ENCODE results near the gene DDX59. TPM values are rescaled to one million over a fixed set of nuclear protein-coding genes. Genes with fewer than 3 reads are reported as not detected.
"Not testable (repeated sequence)": the region's sequence is repeated elsewhere in the genome, so short reads cannot be mapped to it uniquely, and the experiment has no call there.

DDX59 gene
- total RNA-seq, 1 donor from 2014 or later = 25.3 TPM

DNA sequence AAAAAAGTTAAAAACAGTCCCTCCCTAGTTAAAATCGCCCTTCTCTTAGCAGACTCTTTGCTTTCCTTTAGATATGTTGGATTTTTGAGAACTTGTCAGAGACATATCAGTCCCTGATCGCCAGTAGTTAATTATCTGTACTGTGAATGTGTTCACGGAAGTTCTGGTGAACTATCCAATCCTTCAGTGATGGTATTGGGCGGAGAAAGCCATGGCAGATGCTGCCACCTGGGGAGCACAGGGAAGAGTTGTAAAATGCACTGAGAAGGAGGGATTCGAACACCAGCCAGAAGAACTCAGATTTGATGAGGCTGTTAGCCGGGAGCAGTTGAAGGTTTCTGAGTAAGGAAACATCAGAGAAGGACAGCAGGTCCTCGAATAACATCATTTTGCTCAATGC lies 31.6 kb downstream of the DDX59 start:
- Mint-ChIP-seq H3K9me3 (no peaks in the 10 kb centered on the region), H3K36me3 (peaks cover 8% of the 10 kb centered on the region)
- TF ChIP-seq, protein P1, sequence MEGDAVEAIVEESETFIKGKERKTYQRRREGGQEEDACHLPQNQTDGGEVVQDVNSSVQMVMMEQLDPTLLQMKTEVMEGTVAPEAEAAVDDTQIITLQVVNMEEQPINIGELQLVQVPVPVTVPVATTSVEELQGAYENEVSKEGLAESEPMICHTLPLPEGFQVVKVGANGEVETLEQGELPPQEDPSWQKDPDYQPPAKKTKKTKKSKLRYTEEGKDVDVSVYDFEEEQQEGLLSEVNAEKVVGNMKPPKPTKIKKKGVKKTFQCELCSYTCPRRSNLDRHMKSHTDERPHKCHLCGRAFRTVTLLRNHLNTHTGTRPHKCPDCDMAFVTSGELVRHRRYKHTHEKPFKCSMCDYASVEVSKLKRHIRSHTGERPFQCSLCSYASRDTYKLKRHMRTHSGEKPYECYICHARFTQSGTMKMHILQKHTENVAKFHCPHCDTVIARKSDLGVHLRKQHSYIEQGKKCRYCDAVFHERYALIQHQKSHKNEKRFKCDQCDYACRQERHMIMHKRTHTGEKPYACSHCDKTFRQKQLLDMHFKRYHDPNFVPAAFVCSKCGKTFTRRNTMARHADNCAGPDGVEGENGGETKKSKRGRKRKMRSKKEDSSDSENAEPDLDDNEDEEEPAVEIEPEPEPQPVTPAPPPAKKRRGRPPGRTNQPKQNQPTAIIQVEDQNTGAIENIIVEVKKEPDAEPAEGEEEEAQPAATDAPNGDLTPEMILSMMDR (IDR thresholded peaks at IDR 0.05; ENCODE audit: unreplicated experiment) = no peak

DNA sequence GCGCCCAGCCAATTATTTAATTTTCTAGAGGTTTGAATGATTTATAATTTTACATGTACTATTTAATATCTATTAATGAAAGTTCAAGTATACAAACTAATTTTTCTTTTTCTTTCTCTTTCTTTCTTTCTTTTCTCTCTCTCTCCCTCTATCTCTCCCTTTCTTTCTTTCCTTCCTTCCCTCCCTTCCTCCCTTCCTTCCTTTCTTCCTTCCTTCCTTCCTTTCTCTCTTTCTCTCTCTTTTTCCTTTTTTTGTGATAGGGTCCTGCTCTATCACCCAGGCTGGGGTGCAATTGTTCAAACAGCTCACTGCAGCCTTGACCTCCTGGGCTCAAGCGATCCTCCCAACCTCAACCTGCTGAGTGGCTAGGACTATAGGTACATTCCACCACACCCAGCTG lies 33.0 kb downstream of the DDX59 start:
- H3K4me3 Mint-ChIP-seq = no peak overlapping the region
- H3K4me1 Mint-ChIP-seq = peaks cover 13% of the 10 kb centered on the region
- no peaks in the 10 kb centered on the region for H3K9me3 Mint-ChIP-seq
- no peak overlapping the region for H3K27ac Mint-ChIP-seq
- no peak for DNase-seq (ENCODE audit: low spot score in 2 of 2, unreplicated experiment in 2 of 2)
- peaks cover 8% of the 10 kb centered on the region for H3K36me3 Mint-ChIP-seq
- TF ChIP-seq, protein P1 (IDR thresholded peaks at IDR 0.05; ENCODE audit: unreplicated experiment) = no peak
- H3K27me3 Mint-ChIP-seq (ENCODE audit: low read depth) = no peaks in the 10 kb centered on the region

More for the DNA sequence above, 31.6 kb downstream of the DDX59 start:
- H3K27ac Mint-ChIP-seq = peak overlapping the region; percentile 6
- no peak for DNase-seq (ENCODE audit: low spot score in 2 of 2, unreplicated experiment in 2 of 2)
- H3K4me3 Mint-ChIP-seq = no peak overlapping the region
- no peaks in the 10 kb centered on the region for H3K27me3 Mint-ChIP-seq (ENCODE audit: low read depth)
- peaks cover 13% of the 10 kb centered on the region for H3K4me1 Mint-ChIP-seq

DNA sequence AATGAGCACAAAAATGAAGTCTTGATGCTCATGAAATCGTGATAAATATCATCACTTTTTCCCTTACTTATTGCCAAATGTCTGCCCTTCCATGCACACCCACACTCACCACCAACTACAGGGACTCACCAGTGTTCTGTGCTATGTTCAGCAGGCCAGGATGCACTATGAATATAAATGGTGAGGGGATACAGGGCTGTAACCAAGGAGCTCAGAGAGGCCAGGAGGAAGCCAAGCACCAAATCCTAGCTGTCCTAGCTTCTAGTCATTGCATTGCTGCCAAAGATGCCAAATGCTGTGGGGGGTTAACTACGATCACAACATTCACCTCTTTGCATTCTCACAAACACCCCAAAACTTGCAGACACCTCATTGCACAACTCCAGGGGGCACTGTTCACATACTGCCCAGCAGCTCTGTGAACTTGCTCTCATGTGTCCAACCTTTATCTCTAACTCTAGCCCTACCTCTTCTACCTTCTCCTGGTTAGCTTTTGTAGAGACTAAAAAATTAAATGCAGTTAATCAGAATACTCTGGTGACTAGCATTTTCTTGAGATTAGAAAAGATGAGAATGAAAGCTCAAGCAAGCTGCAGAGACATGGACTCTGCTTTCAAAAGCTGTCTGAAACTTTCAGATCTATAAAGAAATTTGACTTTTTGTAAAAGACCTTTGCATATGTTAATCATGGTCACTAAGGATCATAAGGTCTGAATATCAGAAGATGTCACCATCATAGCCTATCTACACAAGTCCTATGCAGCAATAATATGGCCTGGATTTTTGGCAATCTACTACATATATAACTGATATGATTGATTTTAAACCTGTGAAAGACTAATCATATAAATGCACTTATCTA lies 35.2 kb downstream of the DDX59 start:
- H3K9me3 Mint-ChIP-seq = no peaks in the 10 kb centered on the region
- TF ChIP-seq, protein P1 (IDR thresholded peaks at IDR 0.05; ENCODE audit: unreplicated experiment) = no peak
- DNase-seq (ENCODE audit: low spot score in 2 of 2, unreplicated experiment in 2 of 2) = no peak
- H3K4me3 Mint-ChIP-seq = no peak overlapping the region
- peaks cover 11% of the 10 kb centered on the region for H3K4me1 Mint-ChIP-seq
- peaks cover 4% of the 10 kb centered on the region for H3K36me3 Mint-ChIP-seq
- H3K27ac Mint-ChIP-seq = no peak overlapping the region
- H3K27me3 Mint-ChIP-seq (ENCODE audit: low read depth) = no peaks in the 10 kb centered on the region

DNA sequence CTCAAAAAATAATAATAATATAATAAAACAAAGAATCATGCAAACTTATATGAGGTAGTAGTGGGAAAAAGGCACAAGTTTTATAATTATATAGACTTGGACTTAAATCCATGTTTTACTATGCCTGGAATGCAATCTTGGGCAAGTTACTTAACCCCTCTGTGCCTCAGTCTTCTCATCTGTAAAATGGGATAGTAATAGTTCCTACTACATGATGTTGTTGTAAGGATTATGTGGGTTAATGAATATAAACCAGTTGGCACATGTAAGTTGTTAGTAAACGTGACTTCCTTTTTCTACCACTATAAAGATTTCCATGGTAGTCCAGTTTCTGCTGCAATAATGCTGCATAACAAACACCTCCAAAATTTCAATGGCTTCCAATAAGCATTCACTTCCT lies 38.3 kb downstream of the DDX59 start:
- H3K27me3 Mint-ChIP-seq (ENCODE audit: low read depth) = no peaks in the 10 kb centered on the region
- TF ChIP-seq, protein P1 (IDR thresholded peaks at IDR 0.05; ENCODE audit: unreplicated experiment) = no peak
- no peaks in the 10 kb centered on the region for H3K36me3 Mint-ChIP-seq

DNA sequence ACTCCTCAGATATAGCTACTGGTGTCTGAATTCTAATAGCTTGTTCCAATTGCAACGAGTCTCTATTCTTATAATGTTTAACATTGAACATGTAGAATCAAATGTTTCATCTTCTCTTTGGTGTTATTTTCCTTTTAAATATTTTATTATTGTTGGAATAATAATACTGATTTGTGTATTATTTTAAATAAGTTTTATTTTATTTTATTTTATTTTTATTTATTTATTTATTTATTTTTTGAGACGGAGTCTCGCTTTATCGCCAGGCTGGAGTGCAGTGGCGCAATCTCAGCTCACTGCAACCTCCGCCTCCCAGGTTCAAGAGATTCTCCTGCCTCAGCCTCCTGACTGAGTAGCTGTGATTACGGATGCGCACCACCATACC lies 39.2 kb downstream of the DDX59 start:
- H3K9me3 Mint-ChIP-seq; H3K36me3 Mint-ChIP-seq; H3K4me3 Mint-ChIP-seq; H3K27me3 Mint-ChIP-seq (ENCODE audit: low read depth); DNase-seq (ENCODE audit: low spot score in 2 of 2, unreplicated experiment in 2 of 2): not testable (repeated sequence)
- peak overlapping the region; percentile 86 for H3K27ac Mint-ChIP-seq
- peaks cover 13% of the 10 kb centered on the region for H3K4me1 Mint-ChIP-seq

More for the DNA sequence above, 38.3 kb downstream of the DDX59 start:
- peaks cover 11% of the 10 kb centered on the region for H3K4me1 Mint-ChIP-seq
- H3K9me3 Mint-ChIP-seq = no peaks in the 10 kb centered on the region
- no peak overlapping the region for H3K4me3 Mint-ChIP-seq
- no peak for DNase-seq (ENCODE audit: low spot score in 2 of 2, unreplicated experiment in 2 of 2)
- H3K27ac Mint-ChIP-seq = peak overlapping the region; percentile 34

DNA sequence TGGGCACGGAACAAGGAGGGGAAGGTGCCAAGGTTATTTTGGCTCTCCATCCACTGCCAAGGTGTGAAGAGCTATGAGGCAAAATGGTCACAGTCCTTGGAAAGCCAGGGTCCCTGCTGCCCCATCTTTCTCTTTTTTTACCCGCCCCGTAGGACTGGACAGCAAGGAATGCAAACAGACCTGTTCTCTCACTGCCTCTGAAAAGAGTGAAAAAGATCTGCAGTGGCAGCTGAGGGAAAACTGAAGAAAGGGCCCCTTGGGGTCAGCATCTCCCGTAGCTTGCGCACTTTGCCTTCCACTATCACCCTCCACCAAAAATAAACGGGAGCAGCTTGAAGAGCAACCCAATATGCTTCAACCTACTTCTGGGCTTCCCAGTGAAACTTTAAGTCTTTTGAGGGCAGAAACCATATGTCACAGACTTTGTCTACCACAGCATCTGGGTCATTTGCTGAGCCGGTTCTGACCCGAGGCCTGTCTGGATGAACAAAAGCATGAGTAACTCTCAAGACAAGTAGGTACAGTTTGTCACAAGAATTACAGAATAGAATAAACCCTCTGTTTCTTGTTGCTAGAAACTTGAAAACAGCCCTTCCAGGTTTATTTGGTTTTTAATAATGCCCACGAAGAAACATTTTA lies 39.7 kb downstream of the DDX59 start:
- peaks cover 18% of the 10 kb centered on the region for H3K4me1 Mint-ChIP-seq
- H3K27ac Mint-ChIP-seq = peak overlapping the region; percentile 86
- TF ChIP-seq, protein P1 (IDR thresholded peaks at IDR 0.05; ENCODE audit: unreplicated experiment) = no peak
- no peak overlapping the region for H3K4me3 Mint-ChIP-seq
- no peak for DNase-seq (ENCODE audit: low spot score in 2 of 2, unreplicated experiment in 2 of 2)
- H3K36me3 Mint-ChIP-seq = no peaks in the 10 kb centered on the region
- H3K27me3 Mint-ChIP-seq (ENCODE audit: low read depth) = no peaks in the 10 kb centered on the region
- H3K9me3 Mint-ChIP-seq = no peaks in the 10 kb centered on the region
